ENCODE measurements around the gene PTX4.
"Not testable (repeated sequence)": the region's sequence is repeated elsewhere in the genome, so short reads cannot be mapped to it uniquely, and the experiment has no call there.

Gene PTX4

DNA sequence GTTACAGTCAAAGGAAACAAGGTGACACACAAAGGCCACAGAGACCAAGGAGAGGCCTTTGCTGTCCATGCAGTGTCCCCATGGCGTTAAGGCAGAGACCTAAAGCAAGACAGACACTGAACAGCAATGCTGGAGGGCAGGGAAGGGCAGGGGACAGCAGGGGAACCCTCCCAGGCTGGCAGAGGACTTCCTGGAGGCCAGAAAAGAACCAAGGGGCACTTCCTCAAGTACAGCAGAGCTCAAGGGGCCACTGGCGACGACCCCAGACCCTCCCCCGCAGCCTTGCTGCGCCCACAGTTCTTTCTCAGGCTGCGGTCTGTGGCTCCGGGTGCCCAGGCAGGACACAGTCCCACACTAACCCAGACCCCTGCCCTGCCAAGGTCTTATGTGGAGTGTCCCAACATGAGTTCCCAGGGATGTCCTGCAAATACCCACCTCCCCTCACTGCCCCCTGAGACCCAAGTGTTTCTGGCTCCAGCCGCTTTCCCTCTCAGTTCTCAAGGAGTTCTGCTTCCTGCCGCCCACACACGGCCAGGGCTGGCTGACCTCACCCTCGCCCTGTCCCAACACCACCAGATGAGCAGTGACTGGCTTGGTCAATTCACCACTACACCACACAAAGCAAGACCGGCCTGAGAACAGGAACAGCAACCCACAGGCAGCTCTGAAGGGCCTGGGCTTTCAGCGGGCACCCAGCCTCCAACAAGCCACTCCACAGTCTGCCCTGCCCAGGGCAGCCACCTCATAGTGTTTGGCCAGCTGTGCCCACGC is 18.1 kb downstream of the PTX4 start:
- intact Hi-C loops (cut with DNase I): loop anchor here (10.0 kb wide), 2 partner anchors 46 to 116 kb away; partner anchors contain the start of genes GNPTG, TSR3 and UQCC4
- no peak for DNase-seq

GRCh38 chr16:1469693-1470201 is 19.0 kb downstream of the PTX4 start:
- intact Hi-C loops (cut with DNase I): loop anchor here (10.0 kb wide), 2 partner anchors 45 to 115 kb away; partner anchors contain the start of genes GNPTG, TSR3 and UQCC4
- DNase-seq: no peak

DNA sequence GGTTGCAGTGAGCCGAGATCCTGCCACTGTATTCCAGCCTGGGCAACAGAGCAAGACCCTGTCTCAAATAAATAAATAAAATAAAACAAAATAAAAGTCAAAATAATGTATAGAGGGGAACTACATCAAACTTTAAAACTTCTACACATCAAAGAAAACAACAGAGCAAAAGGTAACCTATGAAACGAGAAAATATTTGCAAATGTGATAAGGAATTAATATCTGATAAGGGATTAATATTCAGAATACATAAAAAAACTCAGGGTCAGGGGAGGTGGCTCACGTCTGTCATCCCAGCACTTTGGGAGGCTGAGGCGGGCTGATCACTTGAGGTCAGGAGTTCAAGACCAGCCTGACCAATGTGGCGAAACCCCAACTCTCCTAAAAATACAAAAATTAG is 19.6 kb downstream of the PTX4 start:
- intact Hi-C loops (cut with DNase I); DNase-seq: not testable (repeated sequence)

DNA sequence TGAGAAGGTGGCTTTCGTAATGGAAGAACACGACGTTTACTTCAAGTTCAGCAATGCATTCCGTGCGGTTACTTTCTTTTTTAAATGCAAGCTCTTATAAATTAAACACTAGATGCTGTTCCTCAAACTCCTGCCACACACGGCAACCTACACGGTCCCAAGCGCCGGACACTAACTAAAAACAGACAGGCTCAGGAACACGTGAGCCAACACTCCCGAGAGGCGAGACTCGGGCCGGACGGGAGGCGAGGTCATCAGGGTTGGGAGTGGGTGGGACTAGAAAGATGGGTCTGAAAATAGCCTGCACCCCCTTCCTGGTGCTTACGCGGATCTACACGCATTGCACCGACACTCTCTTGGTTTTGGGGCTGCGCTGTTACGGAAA is 20.3 kb downstream of the PTX4 start:
- intact Hi-C loops (cut with DNase I): no loop called here
- no peak for DNase-seq

DNA sequence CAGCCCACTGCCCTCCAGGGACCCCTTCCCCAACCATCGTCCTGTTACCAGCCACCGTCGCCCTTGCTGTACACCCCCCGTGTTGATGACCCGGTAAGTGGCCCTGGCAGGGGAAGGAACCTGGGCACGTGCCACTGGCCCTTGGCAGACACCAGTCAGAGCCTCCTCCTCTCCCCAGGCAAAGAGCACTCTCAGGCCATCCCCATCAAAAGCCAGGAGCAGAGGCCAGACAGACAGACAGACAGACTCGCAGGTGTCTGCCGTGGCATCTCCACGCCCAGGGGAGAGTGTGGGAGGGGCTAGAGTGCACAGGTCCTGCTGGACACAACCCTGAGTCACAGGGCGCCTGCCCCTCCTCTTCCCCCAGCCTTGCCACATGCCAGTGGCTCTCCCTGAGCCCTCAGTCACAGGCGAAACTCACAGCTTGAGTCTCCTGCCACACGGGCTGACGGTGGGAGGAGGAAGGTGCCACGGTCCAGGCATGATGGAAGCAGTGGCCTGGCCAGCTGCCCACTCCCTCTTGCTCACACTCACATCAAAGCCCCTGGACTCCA is 21.7 kb downstream of the PTX4 start:
- intact Hi-C loops (cut with DNase I): no loop called here
- DNase-seq: no peak

DNA sequence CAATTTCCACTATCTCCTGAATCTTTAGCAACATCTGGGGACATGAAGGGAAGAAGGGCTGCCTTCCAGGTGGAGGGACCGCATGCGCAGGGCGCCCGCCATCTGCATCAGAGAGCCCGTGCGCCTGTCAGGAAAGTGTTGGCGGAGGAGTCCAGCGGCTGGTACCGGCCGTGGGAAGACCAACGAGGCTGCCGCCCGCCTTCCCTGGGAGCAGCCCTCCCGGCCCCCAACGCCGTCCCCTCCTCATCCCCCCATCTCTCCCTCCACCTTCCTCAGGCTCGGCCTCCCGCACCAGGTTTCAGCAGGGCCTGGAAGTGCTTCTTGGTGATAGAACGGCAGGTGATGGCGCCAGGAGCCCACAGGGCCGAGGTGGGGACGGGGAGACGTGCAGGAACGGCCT is 22.7 kb downstream of the PTX4 start:
- intact Hi-C loops (cut with DNase I): no loop called here
- no peak for DNase-seq

DNA sequence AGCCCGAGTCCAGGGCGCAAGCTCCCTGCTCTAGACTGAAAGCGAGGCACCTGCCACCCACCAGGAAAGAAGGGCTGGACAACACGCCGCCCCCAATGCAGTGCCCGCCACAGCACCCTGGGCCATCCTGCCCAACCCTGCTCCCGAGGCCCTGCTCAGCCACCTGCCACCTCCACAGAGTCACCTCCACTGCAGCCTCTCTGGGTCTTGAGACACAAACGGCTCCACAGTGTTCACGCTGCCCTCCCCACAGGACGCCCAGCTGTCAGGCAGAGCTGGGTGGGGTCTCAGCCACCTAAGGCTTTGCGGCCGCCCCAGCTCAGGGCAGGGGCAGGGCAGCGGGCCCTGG is 23.2 kb downstream of the PTX4 start:
- no peak for DNase-seq
- intact Hi-C loops (cut with DNase I): no loop called here

- intact Hi-C loops (cut with DNase I): no loop called here
Observed at GRCh38 chr16:1464894-1465566, 23.7 kb downstream of the PTX4 start.

DNA sequence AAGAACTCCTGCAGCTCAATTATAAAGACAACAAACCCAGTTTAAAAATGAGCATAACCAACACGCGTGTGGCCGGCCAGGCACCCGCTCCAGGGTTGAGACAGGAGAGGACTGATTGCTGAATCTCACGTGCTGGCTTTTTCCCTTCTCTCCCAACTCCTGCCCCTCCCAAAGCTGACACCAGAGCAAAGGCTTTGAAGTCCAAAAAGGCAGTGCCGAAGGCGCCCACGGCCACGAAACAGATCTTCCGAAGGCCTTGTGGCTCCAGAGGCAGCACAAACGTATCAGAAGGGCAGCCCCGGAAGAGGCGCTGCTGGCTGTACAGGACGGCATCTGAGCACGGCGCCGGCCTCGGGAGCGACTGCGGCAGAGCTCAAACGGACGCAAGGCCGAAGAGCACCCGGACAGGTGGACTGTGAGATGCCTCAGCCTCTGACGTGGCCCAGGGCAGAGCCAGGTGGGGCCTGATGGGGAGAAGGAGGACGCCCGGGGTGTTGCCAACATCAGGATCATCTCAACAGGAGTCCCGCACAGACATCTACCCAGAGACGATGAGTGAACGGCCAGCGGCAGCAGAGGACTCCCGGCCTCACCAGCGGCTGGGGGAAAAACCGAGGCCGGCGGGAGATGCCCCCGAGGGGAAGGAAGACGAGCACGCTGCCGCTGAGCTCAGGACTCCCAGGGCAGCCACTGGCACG is 24.4 kb downstream of the PTX4 start:
- intact Hi-C loops (cut with DNase I): no loop called here
- no peak for DNase-seq

More at GRCh38 chr16:1464894-1465566, 23.7 kb downstream of the PTX4 start:
- no peak for DNase-seq

- intact Hi-C loops (cut with DNase I): no loop called here
Observed at GRCh38 chr16:1461146-1461545, 27.6 kb downstream of the PTX4 start.

GRCh38 chr16:1460602-1461138 is 28.1 kb downstream of the PTX4 start:
- DNase-seq: no peak
- intact Hi-C loops (cut with DNase I): no loop called here

More at GRCh38 chr16:1461146-1461545, 27.6 kb downstream of the PTX4 start:
- DNase-seq: no peak

DNA sequence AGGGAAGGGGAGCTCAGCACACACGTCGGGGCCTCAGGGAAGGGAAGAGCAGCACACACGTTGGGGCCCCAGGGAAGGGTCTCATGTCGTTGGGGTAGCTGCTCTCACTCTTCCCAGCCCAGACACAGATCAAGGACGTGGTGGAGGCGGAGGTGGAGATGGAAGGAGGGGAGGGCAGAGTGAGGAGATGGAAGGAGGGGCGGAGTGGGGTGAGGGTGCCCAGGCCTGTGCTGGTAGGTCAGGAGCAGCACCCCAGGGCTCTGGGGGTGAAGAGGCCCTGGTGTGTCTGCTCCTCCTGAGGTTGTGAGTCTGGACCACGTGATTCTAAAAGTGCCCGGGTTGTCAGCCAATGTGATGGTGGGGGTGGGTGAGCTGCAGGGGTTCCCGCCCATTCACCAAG is 28.8 kb downstream of the PTX4 start:
- intact Hi-C loops (cut with DNase I): no loop called here
- no peak for DNase-seq

DNA sequence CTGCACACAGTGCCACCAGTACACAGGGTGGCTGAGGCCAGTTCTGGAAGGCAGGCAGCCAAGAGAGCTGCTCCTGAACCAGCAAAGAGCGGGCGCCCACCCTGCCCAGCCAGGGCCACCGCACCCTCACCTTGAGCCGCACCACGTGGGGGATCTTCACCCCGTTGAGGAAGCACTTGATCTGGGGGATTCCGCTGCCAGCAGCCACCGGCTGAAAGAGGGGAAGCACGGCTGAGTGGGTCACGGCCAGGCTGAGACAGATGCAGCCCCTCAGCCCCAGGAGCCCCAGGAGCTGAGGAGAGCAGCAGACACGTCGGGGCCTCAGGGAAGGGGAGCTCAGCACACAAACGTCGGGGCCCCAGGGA is 29.8 kb downstream of the PTX4 start:
- no peak for DNase-seq
- intact Hi-C loops (cut with DNase I): no loop called here

- intact Hi-C loops (cut with DNase I): no loop called here
- DNase-seq: peak in 39 of 42 donors; percentile 18 to 75 (median 48)
Observed at GRCh38 chr16:1458336-1458976, 30.3 kb downstream of the PTX4 start.

- no peak for DNase-seq
- intact Hi-C loops (cut with DNase I): no loop called here
Observed at GRCh38 chr16:1457489-1458245, 31.1 kb downstream of the PTX4 start.

DNA sequence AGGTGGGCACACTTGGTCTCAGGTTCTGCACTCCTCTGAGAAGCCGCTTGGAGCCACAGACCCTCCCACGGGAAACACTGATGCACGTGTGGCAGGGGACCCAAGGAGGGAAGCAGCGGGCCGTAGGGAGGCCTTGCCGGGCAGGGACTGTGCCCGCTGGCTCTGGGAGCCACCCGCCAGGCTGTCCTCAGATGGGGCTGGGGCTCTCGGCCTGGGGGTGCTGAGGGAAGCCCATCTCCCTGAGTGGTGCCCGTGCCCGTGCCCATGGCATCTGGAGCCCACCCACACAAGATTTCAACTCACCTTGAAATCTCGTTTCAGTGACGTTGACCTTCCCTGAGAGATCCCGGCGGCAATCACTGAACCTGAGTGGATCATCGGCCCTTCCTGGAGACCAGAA is 31.8 kb downstream of the PTX4 start:
- intact Hi-C loops (cut with DNase I): no loop called here
- DNase-seq: no peak

DNA sequence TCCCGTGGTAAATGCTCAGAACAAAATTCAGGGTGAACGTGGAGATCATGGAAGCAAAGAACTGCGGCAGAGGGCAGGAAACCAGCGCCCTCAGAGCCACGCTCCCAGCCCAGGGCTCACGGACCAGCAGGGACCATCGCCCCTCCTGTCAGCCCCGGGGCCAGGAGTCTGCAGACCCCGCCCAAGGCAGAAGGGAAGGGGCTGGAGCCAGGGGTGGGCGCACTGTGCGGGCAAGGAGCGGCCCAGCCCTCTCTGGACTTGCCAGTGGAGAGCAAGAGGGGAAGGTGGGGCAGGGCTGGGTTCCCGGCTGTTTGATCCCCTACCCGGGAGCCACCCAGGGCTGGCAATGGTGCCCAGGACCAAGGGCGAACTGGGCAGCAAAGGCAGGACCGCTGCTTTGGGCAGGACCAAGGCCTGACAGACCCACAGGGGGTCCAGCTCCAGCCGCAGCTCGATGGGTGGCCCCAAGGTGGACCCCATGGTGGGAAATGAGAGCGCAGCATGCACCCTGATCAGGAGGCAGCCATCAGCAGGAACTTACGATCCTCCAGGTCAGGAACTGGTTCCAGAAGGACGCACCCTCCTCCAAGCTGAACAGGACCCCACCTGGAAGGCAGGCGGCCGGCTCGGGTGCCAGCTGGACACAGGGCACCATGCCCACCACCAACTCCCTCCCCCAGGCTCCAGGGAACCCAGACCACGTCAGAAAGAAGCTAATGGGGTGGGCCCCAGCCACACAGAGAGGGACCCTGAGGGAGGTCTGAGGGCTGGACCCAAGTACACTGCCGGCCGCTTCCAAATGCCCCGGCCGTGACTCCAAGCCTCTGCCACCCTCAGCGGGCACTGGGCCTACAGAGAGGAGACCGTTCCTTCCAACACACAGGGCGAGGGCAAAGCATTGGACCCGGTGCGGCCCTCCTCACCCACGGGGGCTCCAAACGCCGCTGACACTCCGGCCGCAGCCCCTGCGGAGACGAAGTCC is 33.3 kb downstream of the PTX4 start:
- no peak for DNase-seq
- intact Hi-C loops (cut with DNase I): no loop called here
